HG03442 (cell line): ENCODE results near the gene JAM2.
"Not testable (repeated sequence)": the region's sequence is repeated elsewhere in the genome, so short reads cannot be mapped to it uniquely, and the experiment has no call there.

Experiments
- ATAC-seq: cut with Tn5 transposase; IDR thresholded peaks from one replicate; pipeline ENCODE4 v1.9.1; 2021; ENCODE audit warnings: mild to moderate bottlenecking, moderate library complexity; ENCODE audit not compliant: unreplicated experiment

JAM2 gene

GRCh38 chr21:25638660-25639550 lies at the start of gene JAM2:
TSS of gene JAM2 (plus strand) at chr21:25639258. CDS start at chr21:25639822, 564 bp downstream.
- peak; percentile 44 for ATAC-seq

GRCh38 chr21:25589887-25590286 lies 49.2 kb upstream of the JAM2 start:
- ATAC-seq = no peak

GRCh38 chr21:25607151-25608043 lies 31.7 kb upstream of the JAM2 start, which contains the start of gene MRPL39:
TSS of gene MRPL39 (minus strand) at chr21:25607481. CDS start at chr21:25607475, 6 bp downstream.
- ATAC-seq = peak; percentile 94

- peak; percentile 75 for ATAC-seq
Observed at GRCh38 chr21:25608044-25608737, 30.9 kb upstream of the JAM2 start.

- ATAC-seq = no peak
Observed at GRCh38 chr21:25614441-25614840, 24.6 kb upstream of the JAM2 start.

GRCh38 chr21:25615880-25616279 lies 23.2 kb upstream of the JAM2 start:
- ATAC-seq = no peak

GRCh38 chr21:25619198-25619597 lies 19.9 kb upstream of the JAM2 start:
- ATAC-seq = no peak

GRCh38 chr21:25624511-25624910 lies 14.5 kb upstream of the JAM2 start:
- no peak for ATAC-seq

GRCh38 chr21:25625036-25625435 lies 14.0 kb upstream of the JAM2 start:
- ATAC-seq = no peak

- not testable (repeated sequence) for ATAC-seq
Observed at GRCh38 chr21:25625776-25626555, 13.1 kb upstream of the JAM2 start.

GRCh38 chr21:25626757-25627156 lies 12.3 kb upstream of the JAM2 start:
- ATAC-seq = no peak

GRCh38 chr21:25632296-25632695 lies 6.8 kb upstream of the JAM2 start:
- no peak for ATAC-seq

- ATAC-seq = no peak
Observed at GRCh38 chr21:25635310-25635709, 3.7 kb upstream of the JAM2 start.

GRCh38 chr21:25636727-25637126 lies 2.3 kb upstream of the JAM2 start:
- no peak for ATAC-seq

GRCh38 chr21:25637851-25638659 lies 1.0 kb upstream of the JAM2 start:
- ATAC-seq = no peak

- ATAC-seq = peak; percentile 69
Observed at GRCh38 chr21:25639551-25640201, 618 bp downstream of the JAM2 start.

GRCh38 chr21:25640202-25640942 lies 1.3 kb downstream of the JAM2 start:
- ATAC-seq = peak; percentile 29

- ATAC-seq = no peak
Observed at GRCh38 chr21:25640943-25641292, 1.9 kb downstream of the JAM2 start.
